ENCODE results near the gene NMRK1.

NMRK1 gene

GRCh38 chr9:75101004-75101588, 13.1 kb upstream of the NMRK1 start:
- no peak for DNase-seq

- DNase-seq: no peak
Measured at GRCh38 chr9:75096796-75097195, 8.8 kb upstream of the NMRK1 start.

- DNase-seq: no peak
Measured at GRCh38 chr9:75092766-75093165, 4.8 kb upstream of the NMRK1 start.

- no peak for DNase-seq
Measured at GRCh38 chr9:75090579-75090978, 2.6 kb upstream of the NMRK1 start.

- no peak for DNase-seq
Measured at GRCh38 chr9:75089373-75089766, 1.4 kb upstream of the NMRK1 start.

GRCh38 chr9:75088646-75089372, 854 bp upstream of the NMRK1 start:
- peak; percentile 48 for DNase-seq

- DNase-seq: no peak
Measured at GRCh38 chr9:75087289-75087823, 599 bp downstream of the NMRK1 start.

GRCh38 chr9:75086541-75087288, 1.2 kb downstream of the NMRK1 start:
- DNase-seq: no peak

- DNase-seq: no peak
Measured at GRCh38 chr9:75085640-75086039, 2.3 kb downstream of the NMRK1 start.

GRCh38 chr9:75084081-75084672, 3.8 kb downstream of the NMRK1 start:
- DNase-seq: no peak

GRCh38 chr9:75083188-75083970, 4.6 kb downstream of the NMRK1 start:
- peak; percentile 40 for DNase-seq

- no peak for DNase-seq
Measured at GRCh38 chr9:75081632-75082031, 6.3 kb downstream of the NMRK1 start.

GRCh38 chr9:75072895-75073294, 15.1 kb downstream of the NMRK1 start:
- DNase-seq: no peak

- no peak for DNase-seq
Measured at GRCh38 chr9:75071530-75072122, 16.3 kb downstream of the NMRK1 start.

GRCh38 chr9:75069171-75069570, 18.8 kb downstream of the NMRK1 start:
- no peak for DNase-seq

GRCh38 chr9:75067894-75068293, 20.1 kb downstream of the NMRK1 start:
- DNase-seq: no peak

- DNase-seq: no peak
Measured at GRCh38 chr9:75065510-75065909, 22.4 kb downstream of the NMRK1 start.

GRCh38 chr9:75064307-75065025, 23.5 kb downstream of the NMRK1 start:
- no peak for DNase-seq

- no peak for DNase-seq
Measured at GRCh38 chr9:75063556-75064305, 24.2 kb downstream of the NMRK1 start.

GRCh38 chr9:75061169-75061568, 26.8 kb downstream of the NMRK1 start:
- DNase-seq: no peak
